ENCODE data around the gene C17orf113.
A peak's percentile ranks its signal among the peaks of the same experiment; 100 is the strongest.

Gene C17orf113

GRCh38 chr17:42050393-42051012 lies at the start of gene C17orf113:
Gene C17orf113 (minus strand): TSS chr17:42050601. CDS start chr17:42043376, 7,225 bp downstream.
- Histone ChIP-seq H3F3A (ENCODE audit: control insufficient read depth, insufficient read depth) (no peaks in the 10 kb centered on the region), H3K4me3 (ENCODE audit: low read length) (peak within 1 kb of the TSS; percentile 4; the same call in 1 of the 2 replicates), H3K36me3 (ENCODE audit: control insufficient read depth, low read length) (no peaks in the 10 kb centered on the region), H3K9me2 (replicated peaks; ENCODE audit: control insufficient read depth, low read length) (no peaks in the 10 kb centered on the region), H4K20me1 (ENCODE audit: control insufficient read depth, insufficient read depth, low read depth, low read length) (no peaks in the 10 kb centered on the region), H3K27ac (ENCODE audit: low read depth, low read length) (no peak within 1 kb of the TSS), H3K27me3 (ENCODE audit: control insufficient read depth, low read length) (peaks cover 65% of the 10 kb centered on the region), H3K4me1 (ENCODE audit: control insufficient read depth, low read length) (no peaks in the 10 kb centered on the region), H3K4me2 (ENCODE audit: low read length) (peak within 1 kb of the TSS; percentile 28), H3K9me3 (ENCODE audit: control insufficient read depth, insufficient read depth, low read length) (no peaks in the 10 kb centered on the region), H3K79me2 (ENCODE audit: control insufficient read depth, low read length) (no peaks in the 10 kb centered on the region)
- TF ChIP-seq EZH2phosphoT487 (IDR thresholded peaks at IDR 0.05; ENCODE audit: borderline replicate concordance, low read length) (no peak), CTCF (IDR thresholded peaks at IDR 0.05; ENCODE audit: low read depth, low read length, poor library complexity, severe bottlenecking) (peak; percentile 53)

GRCh38 chr17:42098730-42099399 lies 48.5 kb upstream of the C17orf113 start:
- H3K36me3 ChIP-seq (ENCODE audit: control insufficient read depth, low read length), result no peaks in the 10 kb centered on the region
- H3K4me3 ChIP-seq (ENCODE audit: low read length), result no peak overlapping the region
- no peaks in the 10 kb centered on the region for H3F3A ChIP-seq (ENCODE audit: control insufficient read depth, insufficient read depth)
- H3K4me1 ChIP-seq (ENCODE audit: control insufficient read depth, low read length), result peaks cover 6% of the 10 kb centered on the region; the same call in 1 of the 2 replicates
- no peaks in the 10 kb centered on the region for H4K20me1 ChIP-seq (ENCODE audit: control insufficient read depth, insufficient read depth, low read depth, low read length)
- no peaks in the 10 kb centered on the region for H3K9me3 ChIP-seq (ENCODE audit: control insufficient read depth, insufficient read depth, low read length)
- no peak overlapping the region for H3K27ac ChIP-seq (ENCODE audit: low read depth, low read length)
- TF ChIP-seq CTCF (IDR thresholded peaks at IDR 0.05; ENCODE audit: low read depth, low read length, poor library complexity, severe bottlenecking) (no peak), EZH2phosphoT487 (IDR thresholded peaks at IDR 0.05; ENCODE audit: borderline replicate concordance, low read length) (no peak)
- peaks cover 24% of the 10 kb centered on the region for H3K27me3 ChIP-seq (ENCODE audit: control insufficient read depth, low read length)
- no peak overlapping the region for H3K4me2 ChIP-seq (ENCODE audit: low read length)
- H3K9me2 ChIP-seq (replicated peaks; ENCODE audit: control insufficient read depth, low read length), result no peaks in the 10 kb centered on the region
- no peaks in the 10 kb centered on the region for H3K79me2 ChIP-seq (ENCODE audit: control insufficient read depth, low read length)

- Histone ChIP-seq H3K27ac (ENCODE audit: low read depth, low read length) (no peak within 1 kb of the TSS), H3K4me3 (ENCODE audit: low read length) (no peak within 1 kb of the TSS), H3F3A (ENCODE audit: control insufficient read depth, insufficient read depth) (no peaks in the 10 kb centered on the region), H3K9me2 (replicated peaks; ENCODE audit: control insufficient read depth, low read length) (no peaks in the 10 kb centered on the region), H3K36me3 (ENCODE audit: control insufficient read depth, low read length) (no peaks in the 10 kb centered on the region), H3K27me3 (ENCODE audit: control insufficient read depth, low read length) (peaks cover 24% of the 10 kb centered on the region), H3K79me2 (ENCODE audit: control insufficient read depth, low read length) (no peaks in the 10 kb centered on the region), H3K9me3 (ENCODE audit: control insufficient read depth, insufficient read depth, low read length) (no peaks in the 10 kb centered on the region), H3K4me1 (ENCODE audit: control insufficient read depth, low read length) (peaks cover 6% of the 10 kb centered on the region; the same call in 1 of the 2 replicates), H3K4me2 (ENCODE audit: low read length) (peak within 1 kb of the TSS; percentile 51), H4K20me1 (ENCODE audit: control insufficient read depth, insufficient read depth, low read depth, low read length) (no peaks in the 10 kb centered on the region)
- TF ChIP-seq CTCF (IDR thresholded peaks at IDR 0.05; ENCODE audit: low read depth, low read length, poor library complexity, severe bottlenecking) (no peak), EZH2phosphoT487 (IDR thresholded peaks at IDR 0.05; ENCODE audit: borderline replicate concordance, low read length) (no peak)
These were observed 47.6 kb upstream of the C17orf113 start, which contains the start of gene ZNF385C for GRCh38 chr17:42097691-42098631. Gene ZNF385C (minus strand): TSS chr17:42098473. CDS start chr17:42063056, 35,417 bp downstream.

All from DOHH2 (cell line).